Fibroblast of pulmonary artery (primary cell): Measurements from ENCODE around the gene SURF6.

Source experiments
- DNase-seq: peaks from one replicate; pipeline ENCODE4 v3.0.0-alpha.2; 2010; ENCODE audit warnings: low read depth
- H3K4me3 ChIP-seq: replicated peaks from 2 replicates; pipeline ENCODE4 v1.5.1; 2011; ENCODE audit warnings: low read depth, mild to moderate bottlenecking, control low read depth, low read length, moderate library complexity
- TF ChIP-seq, protein P1 (sequence below): IDR thresholded peaks from 2 replicates; pipeline ENCODE4 v1.5.1; 2011; ENCODE audit warnings: mild to moderate bottlenecking, control low read depth, low read length, inconsistent platforms; ENCODE audit errors: missing control alignments

SURF6 gene

DNA sequence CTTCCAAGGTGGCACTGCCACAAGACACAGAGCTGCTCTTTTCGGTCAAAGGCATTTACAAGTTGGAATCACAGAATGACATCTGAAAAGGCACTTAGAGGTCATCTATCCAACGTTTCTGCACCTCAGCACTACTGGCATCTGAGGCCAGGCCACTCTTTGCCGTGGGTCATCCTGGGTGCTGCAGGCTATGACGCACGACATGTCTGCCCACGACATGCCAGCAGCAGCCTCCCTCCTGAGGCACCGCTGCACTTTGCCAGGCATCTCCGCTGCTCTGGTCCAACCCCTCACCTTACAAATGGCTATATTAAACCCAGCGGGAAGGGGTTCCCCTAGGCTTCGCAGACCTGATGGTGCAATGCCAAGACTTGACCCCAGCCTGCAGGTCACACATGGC is 31.8 kb upstream of the SURF6 start:
- DNase-seq: no peak
- H3K4me3 ChIP-seq: no peak overlapping the region

DNA sequence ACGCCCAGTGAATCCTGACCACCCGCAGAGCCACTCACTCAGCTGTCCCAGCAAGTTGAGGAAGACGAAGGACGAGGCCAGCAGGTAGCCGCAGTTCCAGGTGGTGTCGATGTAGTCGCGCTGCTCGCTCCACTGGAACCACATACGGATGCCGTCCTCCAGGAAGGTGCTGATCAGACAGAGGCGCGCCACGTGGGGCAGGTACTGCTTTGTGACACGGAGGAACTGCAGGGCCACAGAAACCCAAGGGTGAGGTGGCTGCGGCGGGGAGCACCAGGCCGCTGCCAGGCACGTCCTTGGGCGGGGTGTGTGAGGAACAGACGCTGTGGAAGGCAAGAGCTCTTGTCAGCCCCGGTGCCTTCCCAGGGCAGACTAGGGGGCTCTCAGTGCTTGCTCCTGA is 31.2 kb upstream of the SURF6 start:
- TF ChIP-seq, protein P1, sequence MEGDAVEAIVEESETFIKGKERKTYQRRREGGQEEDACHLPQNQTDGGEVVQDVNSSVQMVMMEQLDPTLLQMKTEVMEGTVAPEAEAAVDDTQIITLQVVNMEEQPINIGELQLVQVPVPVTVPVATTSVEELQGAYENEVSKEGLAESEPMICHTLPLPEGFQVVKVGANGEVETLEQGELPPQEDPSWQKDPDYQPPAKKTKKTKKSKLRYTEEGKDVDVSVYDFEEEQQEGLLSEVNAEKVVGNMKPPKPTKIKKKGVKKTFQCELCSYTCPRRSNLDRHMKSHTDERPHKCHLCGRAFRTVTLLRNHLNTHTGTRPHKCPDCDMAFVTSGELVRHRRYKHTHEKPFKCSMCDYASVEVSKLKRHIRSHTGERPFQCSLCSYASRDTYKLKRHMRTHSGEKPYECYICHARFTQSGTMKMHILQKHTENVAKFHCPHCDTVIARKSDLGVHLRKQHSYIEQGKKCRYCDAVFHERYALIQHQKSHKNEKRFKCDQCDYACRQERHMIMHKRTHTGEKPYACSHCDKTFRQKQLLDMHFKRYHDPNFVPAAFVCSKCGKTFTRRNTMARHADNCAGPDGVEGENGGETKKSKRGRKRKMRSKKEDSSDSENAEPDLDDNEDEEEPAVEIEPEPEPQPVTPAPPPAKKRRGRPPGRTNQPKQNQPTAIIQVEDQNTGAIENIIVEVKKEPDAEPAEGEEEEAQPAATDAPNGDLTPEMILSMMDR: no peak
- DNase-seq: no peak
- no peak overlapping the region for H3K4me3 ChIP-seq

More for the DNA sequence above, 31.8 kb upstream of the SURF6 start:
- TF ChIP-seq, protein P1: no peak

DNA sequence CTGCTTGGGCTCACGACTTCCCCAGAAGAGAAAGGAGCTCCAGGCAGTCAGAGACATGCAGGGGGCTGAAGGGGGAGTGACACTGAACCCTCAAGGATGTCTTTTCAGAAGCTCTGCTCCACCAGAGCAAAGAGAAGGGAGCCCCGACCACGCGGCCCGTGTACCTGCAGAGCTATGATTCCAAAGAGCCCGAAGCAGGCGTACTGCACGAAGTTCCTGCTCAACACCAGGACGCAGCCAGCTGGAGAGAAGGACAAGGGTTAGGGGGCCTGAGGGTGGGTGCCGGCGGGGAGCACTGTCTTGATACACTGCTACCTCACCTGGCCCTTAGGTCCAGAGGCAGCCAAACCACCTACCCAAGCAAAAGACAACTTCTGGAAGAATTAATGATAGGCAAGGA is 30.4 kb upstream of the SURF6 start:
- DNase-seq: no peak
- H3K4me3 ChIP-seq: no peak overlapping the region
- TF ChIP-seq, protein P1: no peak

DNA sequence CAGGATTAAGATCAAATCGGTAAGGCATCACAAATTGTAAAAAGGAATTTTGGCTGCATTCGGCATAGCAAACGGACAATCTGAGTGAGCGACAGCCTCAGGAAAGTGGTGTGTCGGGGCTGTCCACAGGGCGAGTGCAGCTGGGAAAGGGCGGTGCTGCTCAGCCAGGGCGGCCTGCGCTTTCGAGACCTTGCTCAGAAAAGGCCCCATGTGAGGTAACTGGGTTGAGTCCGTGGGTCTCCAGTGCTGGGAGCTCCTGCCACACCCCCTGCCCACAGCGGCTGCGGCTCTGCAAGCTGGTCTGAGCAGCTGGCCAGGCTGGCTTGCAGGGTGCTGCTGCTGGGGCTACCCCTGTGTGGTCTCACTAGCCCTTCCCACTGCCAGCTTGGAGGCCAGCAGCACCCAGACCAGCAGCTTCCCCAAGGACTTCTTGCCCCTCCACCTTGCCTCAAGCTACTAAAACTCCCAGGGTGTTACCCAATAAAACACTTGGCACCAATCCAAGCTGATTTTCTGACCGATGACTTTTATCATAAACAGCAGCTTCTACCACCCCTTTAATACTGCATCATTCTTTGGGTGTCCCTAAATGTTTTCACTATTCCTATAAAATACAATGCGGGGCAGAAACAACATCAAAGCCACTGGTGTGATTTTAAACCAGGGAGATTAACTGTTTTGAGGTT is 26.5 kb upstream of the SURF6 start:
- DNase-seq: no peak
- no peak overlapping the region for H3K4me3 ChIP-seq
- TF ChIP-seq, protein P1: no peak

DNA sequence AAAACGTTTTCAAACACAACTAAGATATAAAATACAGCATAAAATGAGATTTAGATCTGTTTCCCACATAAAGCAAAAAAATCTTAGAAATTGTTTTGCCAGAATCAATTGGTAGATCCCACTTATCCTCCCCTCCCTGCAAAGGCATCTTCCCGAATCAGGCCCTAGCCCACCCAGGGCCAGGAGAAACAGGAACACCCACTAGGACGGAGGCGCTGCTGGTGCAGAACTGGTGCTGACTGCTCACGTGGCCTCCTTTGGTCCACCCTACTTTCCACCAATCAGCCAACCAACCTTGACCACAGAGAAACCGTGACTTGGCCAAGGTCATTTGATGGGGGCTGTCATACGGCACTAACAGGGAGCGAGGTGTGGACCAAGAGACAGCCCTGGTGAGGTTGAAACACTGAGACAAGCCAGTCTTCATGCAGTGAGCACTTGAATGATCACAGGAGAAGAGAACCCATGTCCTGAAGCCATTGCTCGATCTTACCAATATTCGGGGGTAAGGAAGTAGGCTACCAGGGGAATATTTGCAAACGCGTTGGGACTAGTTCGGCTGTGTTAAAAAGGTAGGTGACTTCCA is 25.6 kb upstream of the SURF6 start:
- H3K4me3 ChIP-seq: no peak overlapping the region
- TF ChIP-seq, protein P1: no peak
- no peak for DNase-seq

DNA sequence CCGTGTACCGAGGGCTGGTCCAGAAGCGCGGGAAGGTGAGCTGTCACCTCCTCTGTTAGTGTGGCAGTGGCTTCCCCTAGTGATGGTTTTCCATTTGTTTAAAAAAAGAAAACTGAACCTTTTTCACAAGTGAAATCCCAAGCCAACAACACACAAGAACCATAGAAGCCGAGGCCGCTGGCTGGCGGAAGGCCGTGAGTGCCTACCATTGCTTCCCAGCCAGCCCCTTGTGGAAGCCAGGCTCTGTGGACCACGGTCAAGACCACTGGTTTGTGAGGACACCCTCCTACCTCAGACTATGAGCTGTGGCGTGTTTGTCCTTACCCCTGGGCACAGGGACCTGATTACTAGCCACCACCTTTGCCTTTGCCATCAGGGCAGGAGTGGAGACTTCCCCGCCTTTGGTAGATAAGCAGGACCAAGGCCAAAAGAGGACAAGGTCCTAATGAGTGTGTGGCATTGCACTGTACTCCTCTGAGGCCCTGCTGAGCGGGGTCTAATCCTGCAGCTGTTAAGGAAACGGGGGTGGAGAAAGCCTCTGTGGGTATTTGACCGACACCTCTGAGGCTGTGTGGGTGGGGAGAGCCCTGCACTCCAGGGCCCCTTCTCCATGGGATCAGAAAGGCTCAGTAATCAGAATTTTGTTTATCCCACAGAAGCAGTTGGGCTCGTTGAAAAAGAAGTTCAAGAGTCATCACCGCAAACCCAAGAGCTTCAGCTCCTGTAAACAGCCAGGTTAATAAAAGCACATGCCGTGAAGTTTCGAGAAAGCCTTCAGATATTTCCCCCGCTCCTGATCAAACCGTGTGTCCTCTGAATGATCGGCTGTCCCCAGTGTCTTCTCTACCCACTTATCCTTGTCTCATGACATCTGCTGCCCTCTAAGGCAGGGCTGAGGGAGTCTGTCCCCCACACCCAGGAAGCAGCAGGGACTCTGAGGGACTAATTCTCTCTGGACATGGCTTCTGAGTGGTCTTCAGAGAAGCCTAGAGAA is 24.7 kb upstream of the SURF6 start:
- TF ChIP-seq, protein P1: no peak
- no peak overlapping the region for H3K4me3 ChIP-seq
- no peak for DNase-seq
